K562 (cell line): Measurements from ENCODE around the gene PRR36. TPM values are rescaled to one million over a fixed set of nuclear protein-coding genes. Genes with fewer than 3 reads are reported as not detected.

Source experiments
- ATAC-seq: fragments of 200-7000 bp; cut with Tn5 transposase; 3 replicates; pipeline ENCODE4 v1.9.1; 2020; ENCODE audit warnings: moderate library complexity
- BruUV-seq: library from RNA; stranded (reverse); fragments of 400-500 nt; replicated peaks from 2 replicates; lab custom pipeline; 2021; lab: Mats Ljungman, UMichigan
- CTCF ChIA-PET: fragments of 300-600 bp; formaldehyde crosslinking; extraction: SDS; loops from one replicate; lab custom pipeline; 2021; ENCODE audit warnings: low intra/inter-chr PET ratio; lab: Yijun Ruan, JAX
- POLR2A ChIA-PET: fragments of 300-600, 350-650 bp; sonication (Branson Sonifier 250); formaldehyde crosslinking; extraction: SDS; loops from one replicate; lab custom pipeline; 2021; ENCODE audit warnings: antibody characterized with exemption, inconsistent platforms; lab: Yijun Ruan, JAX
- DNase-seq, 4 experiments: peaks; one replicate each; pipeline versions ENCODE4 v3.0.0 to v3.0.0-alpha.2; 2011 to 2018; ENCODE audit warnings: low spot score in 3 of 4, mixed read lengths in 3 of 4; ENCODE audit errors: extremely low read depth in 1 of 4
- FAIRE-seq: peaks from 2 replicates; lab custom pipeline; 2011; peaks lifted over from hg19 to GRCh38; lab: Jason Lieb, UNC
- H2AFZ ChIP-seq: 2 replicates; pipeline ENCODE4 v1.6.0; 2011; ENCODE audit warnings: low read depth, low read length, control low read depth, inconsistent platforms
- H3K27ac ChIP-seq: fragments of 200-600 bp; 3 replicates; pipeline ENCODE4 v1.8.0; 2011; ENCODE audit warnings: low read depth, mild to moderate bottlenecking, control low read depth, inconsistent platforms, low read length, moderate library complexity, mixed read lengths; ENCODE audit errors: extremely low read depth
- H3K27me3 ChIP-seq, 2 experiments: fragments of 300-600 bp in 1 of 2; 2 replicates in 1 of 2; 3 replicates in 1 of 2; pipeline versions ENCODE4 v1.6.0 to v1.8.0; 2011; ENCODE audit warnings: inconsistent platforms in 2 of 2, low read length in 2 of 2, mild to moderate bottlenecking in 1 of 2, mixed read lengths in 1 of 2, moderate library complexity in 1 of 2; ENCODE audit not compliant: control insufficient read depth in 2 of 2, insufficient read depth in 2 of 2
- H3K36me3 ChIP-seq: fragments of 300-600 bp; 3 replicates; pipeline ENCODE4 v1.8.0; 2011; ENCODE audit warnings: mild to moderate bottlenecking, low read length, inconsistent platforms; ENCODE audit not compliant: control insufficient read depth, insufficient read depth
- H3K4me1 ChIP-seq, 2 experiments: fragments of 200-600 bp in 1 of 2; replicated peaks in 1 of 2; 2 replicates in 1 of 2; 3 replicates in 1 of 2; pipeline versions ENCODE4 v1.5.1 to v1.8.0; 2011; ENCODE audit warnings: inconsistent platforms in 2 of 2, low read length in 2 of 2, mild to moderate bottlenecking in 1 of 2, mixed read lengths in 1 of 2, moderate library complexity in 1 of 2; ENCODE audit not compliant: control insufficient read depth in 2 of 2, insufficient read depth in 2 of 2
- H3K4me2 ChIP-seq: 2 replicates; pipeline ENCODE4 v1.6.1; 2011; ENCODE audit warnings: low read length, control low read depth, inconsistent platforms, mixed read lengths; ENCODE audit not compliant: insufficient read depth
- H3K4me3 ChIP-seq: fragments of 200-600 bp; sonication (generic), shearing (Covaris generic); 2 replicates; pipeline ENCODE4 v1.5.1; 2016; ENCODE audit warnings: control low read depth, inconsistent platforms
- H3K79me2 ChIP-seq: fragments of 200-600 bp; 3 replicates; pipeline ENCODE4 v1.8.0; 2011; ENCODE audit warnings: low read length, inconsistent platforms; ENCODE audit not compliant: control insufficient read depth, insufficient read depth
- H3K9ac ChIP-seq, 2 experiments: 2 replicates each; pipeline versions ENCODE4 v1.6.0 to v1.6.1; 2011; ENCODE audit warnings: low read depth in 2 of 2, low read length in 2 of 2, control low read depth in 1 of 2, inconsistent platforms in 1 of 2, mild to moderate bottlenecking in 1 of 2, mixed read lengths in 1 of 2; ENCODE audit not compliant: insufficient read depth in 1 of 2
- H3K9me1 ChIP-seq: one replicate; pipeline ENCODE4 v1.6.0; 2011; ENCODE audit warnings: inconsistent platforms, mild to moderate bottlenecking, low read length, moderate library complexity; ENCODE audit not compliant: control insufficient read depth, insufficient read depth
- H3K9me3 ChIP-seq: replicated peaks from 2 replicates; pipeline ENCODE4 v1.5.1; 2011; ENCODE audit warnings: low read depth, low read length, inconsistent platforms; ENCODE audit not compliant: control insufficient read depth, insufficient read depth
- H4K20me1 ChIP-seq: replicated peaks from 2 replicates; pipeline ENCODE4 v1.6.1; 2011; ENCODE audit warnings: low read length, inconsistent platforms, mixed read lengths; ENCODE audit not compliant: control insufficient read depth, insufficient read depth
- BRD4 ChIP-seq: fragments of 200-600 bp; sonication (generic); IDR thresholded peaks from 2 replicates; pipeline ENCODE4 v1.6.1; 2017; ENCODE audit warnings: inconsistent platforms
- CC2D1A ChIP-seq: fragments of 450-650 bp; IDR thresholded peaks from 2 replicates; pipeline ENCODE4 v1.6.1; 2017; ENCODE audit warnings: mild to moderate bottlenecking
- CEBPB ChIP-seq: fragments of 450-650 bp; IDR thresholded peaks from 2 replicates; pipeline ENCODE4 v1.6.1; 2016; ENCODE audit warnings: missing genetic modification characterization, missing compliant biosample characterization
- GABPA ChIP-seq: fragments of 200-800 bp; sonication (Bioruptor generic); conservative IDR thresholded peaks from 2 replicates; pipeline ENCODE4 v1.6.1; 2016; ENCODE audit warnings: low read depth, missing genetic modification characterization, missing compliant biosample characterization
- NCOA6 ChIP-seq: fragments of 450-650 bp; IDR thresholded peaks from 2 replicates; pipeline ENCODE4 v1.6.1; 2017; ENCODE audit warnings: mild to moderate bottlenecking
- PHB ChIP-seq: fragments of 250-450 bp; sonication (Bioruptor Pico); IDR thresholded peaks from 2 replicates; pipeline ENCODE4 v1.5.0; 2021
- PPARD ChIP-seq: fragments of 250-450 bp; sonication (Bioruptor Pico); IDR thresholded peaks from 2 replicates; pipeline ENCODE4 v1.8.0; 2022; ENCODE audit warnings: inconsistent platforms, mild to moderate bottlenecking, moderate library complexity
- RBM15 ChIP-seq: fragments of 200-400 bp; formaldehyde crosslinking; IDR thresholded peaks from 2 replicates; pipeline ENCODE4 v1.6.1; 2018; ENCODE audit warnings: mild to moderate bottlenecking, low read length, moderate library complexity; ENCODE audit not compliant: insufficient read depth
- ZC3H4 ChIP-seq: sonication (generic); formaldehyde crosslinking; IDR thresholded peaks from 2 replicates; pipeline ENCODE4 v1.9.0; 2021; ENCODE audit warnings: missing genetic modification reagents, borderline replicate concordance
- ZNF165 ChIP-seq: fragments of 250-450 bp; sonication (Bioruptor Pico); IDR thresholded peaks from 2 replicates; pipeline ENCODE4 v1.4.0; 2020; ENCODE audit warnings: borderline replicate concordance
- ZNF232 ChIP-seq: sonication (generic); formaldehyde crosslinking; IDR thresholded peaks from 2 replicates; pipeline ENCODE4 v1.8.0; 2022; ENCODE audit warnings: mild to moderate bottlenecking, missing genetic modification reagents
- ZNF586 ChIP-seq: fragments of 450-650 bp; formaldehyde crosslinking; conservative IDR thresholded peaks from 2 replicates; pipeline ENCODE4 v1.4.0; 2020; ENCODE audit warnings: mild to moderate bottlenecking, moderate library complexity
- ZNF644 ChIP-seq: fragments of 200-800 bp; sonication (Bioruptor generic); IDR thresholded peaks from 2 replicates; pipeline ENCODE4 v1.6.1; 2016; ENCODE audit warnings: low read depth, missing genetic modification characterization, missing compliant biosample characterization
- WGBS: fragments of 100-300 bp; shearing (Covaris generic); methylation state at CpG from one replicate; pipeline ENCODE4 v1.1.6; 2016; ENCODE audit warnings: low coverage, mixed read lengths; ENCODE audit not compliant: insufficient coverage; ENCODE audit errors: missing lambda C conversion rate; 5-methylcytosine and 5-hydroxymethylcytosine counted together
- in situ Hi-C: fragments of 300-500 bp; cut with MboI; formaldehyde crosslinking; loops from 4 replicates; pipeline ENCODE4 v1.15.0; 2018; ENCODE audit warnings: inconsistent platforms, mixed read lengths
- intact Hi-C: fragments of 100-400 bp; cut with micrococcal nuclease; formaldehyde crosslinking; loops from 2 replicates; pipeline ENCODE4 v1.14.2; 2022
- polyA plus RNA-seq, 8 experiments: library from polyadenylated mRNA; depleted of rRNA in 4 of 8; stranded (reverse) in 5 of 8; unstranded in 3 of 8; fragments of >200 nt; fragmentation: Nextera tagmentation in 2 of 8; fragmentation: Illumina TruSeq in 1 of 8; extraction: Ambion mirVana in 2 of 8; extraction: Trizol in 1 of 8; gene quantifications; 2 replicates each; pipeline versions ENCODE4 v1.2.1 to v1.2.3, GENCODE V29; 2011 to 2014; ENCODE audit warnings: inconsistent platforms in 1 of 8, missing spikeins in 1 of 8
- total RNA-seq, 7 experiments: library from RNA; depleted of rRNA in 6 of 7; stranded (reverse); fragments of >200 nt in 6 of 7; fragmentation: Illumina TruSeq in 2 of 7; extraction: Trizol in 2 of 7; gene quantifications; 2 replicates each; pipeline versions ENCODE4 v1.2.1 to v1.2.3, GENCODE V29; 2011 to 2021; ENCODE audit warnings: low replicate concordance in 1 of 7
- TF ChIP-seq, protein P1 (sequence below): sonication (generic); formaldehyde crosslinking; IDR thresholded peaks from 2 replicates; pipeline ENCODE4 v1.5.0; 2020; ENCODE audit warnings: missing genetic modification reagents
- TF ChIP-seq, protein P2 (sequence below): sonication (generic); formaldehyde crosslinking; IDR thresholded peaks from 2 replicates; pipeline ENCODE4 v1.8.0; 2022; ENCODE audit warnings: mild to moderate bottlenecking, missing genetic modification reagents

The PRR36 gene
- total and polyA plus RNA-seq, 9 of the 15 experiments (the other 6 are each of a cell fraction or from before 2014, with no cell fraction given): 0.05 to 0.42 (median 0.06) TPM; not detected in 6

DNA sequence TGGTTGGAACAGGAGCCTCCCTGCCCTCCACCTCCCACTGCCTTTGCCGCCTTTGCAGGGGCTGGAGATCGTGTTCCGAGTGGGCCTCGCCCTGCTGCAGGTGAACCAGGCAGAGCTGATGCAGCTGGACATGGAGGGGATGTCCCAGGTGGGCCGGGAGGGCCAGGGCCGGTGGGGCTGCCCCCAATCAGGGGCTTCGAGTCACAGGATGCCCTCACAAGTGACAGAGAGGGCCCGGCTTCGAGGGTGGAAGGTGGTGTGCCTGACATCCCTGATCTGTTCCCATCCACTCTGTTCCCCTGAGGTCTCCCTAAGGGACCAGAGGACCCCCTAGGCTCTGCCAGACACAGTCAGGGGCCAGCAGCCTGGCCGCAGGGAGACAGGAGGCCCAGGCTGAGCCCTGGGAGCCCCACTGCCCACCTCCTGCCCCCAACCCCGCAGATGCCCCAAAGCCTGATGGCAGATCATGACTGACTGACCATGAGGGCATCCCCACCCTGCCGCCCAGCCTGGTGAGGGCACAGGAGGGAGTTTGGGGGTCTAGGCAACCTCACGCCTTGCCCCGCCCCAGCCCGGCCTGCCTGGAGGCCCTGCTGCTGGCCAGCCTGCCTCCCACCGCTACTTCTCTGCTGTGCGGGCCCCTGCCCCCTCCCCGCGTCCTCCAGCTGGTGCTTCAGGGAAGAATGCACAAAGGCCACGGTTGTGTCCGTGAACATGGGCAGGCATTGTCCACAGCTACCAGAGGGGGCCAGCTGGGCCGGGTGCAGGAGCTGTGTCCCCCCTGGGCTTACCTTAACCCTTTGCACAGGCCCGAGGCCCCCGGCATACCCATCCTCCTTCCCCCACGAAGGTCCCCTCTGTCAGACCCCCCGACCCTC is 22.3 kb downstream of the PRR36 start:
- H3K4me2 ChIP-seq: no peak overlapping the region
- no peak for FAIRE-seq
- intact Hi-C loops (loop anchor here (2.0 kb wide), 1 partner anchor 51 kb away; the partner anchor contains the start of gene MAP2K7), in situ Hi-C loops (loop anchor here (5.0 kb wide), 1 partner anchor 70 kb away; the partner anchor contains the start of gene SNAPC2)
- ChIA-PET POLR2A (interaction anchor here (0.6 to 1.0 kb wide), 2 partner anchors 20 to 380 kb away, joined by 4 to 5 read pairs; no protein-coding TSS in a partner anchor), CTCF (interaction anchor here (1.0 to 1.2 kb wide), 3 partner anchors 17 to 73 kb away, joined by 3 to 5 read pairs (median 3); no protein-coding TSS in a partner anchor)
- no peak overlapping the region for H2AFZ ChIP-seq
- H3K9ac ChIP-seq: 0 out of 4 replicates have a peak overlapping the region, but pooled peaks of 1 of the 2 experiments have one; percentile 21
- peaks cover 8 to 68% of the 10 kb centered on the region in 2 experiments; a peak in 4 of 5 replicates for H3K4me1 ChIP-seq
- H3K4me3 ChIP-seq: no peak overlapping the region
- peaks cover 20 to 45% of the 10 kb centered on the region in 2 experiments; a peak in 4 of 5 replicates for H3K27me3 ChIP-seq
- H3K36me3 ChIP-seq: no peaks in the 10 kb centered on the region
- no peak for DNase-seq
- H4K20me1 ChIP-seq: peaks cover 18% of the 10 kb centered on the region; the same call in 1 of the 2 replicates
- no peaks in the 10 kb centered on the region for H3K9me1 ChIP-seq
- no peaks in the 10 kb centered on the region for H3K79me2 ChIP-seq
- no peak overlapping the region for H3K27ac ChIP-seq
- no peak for ATAC-seq
- WGBS: 21% methylated on average over 26 of the region's 26 CpGs
- TF ChIP-seq ZNF644 (tag): no peak
- TF ChIP-seq, protein P1, sequence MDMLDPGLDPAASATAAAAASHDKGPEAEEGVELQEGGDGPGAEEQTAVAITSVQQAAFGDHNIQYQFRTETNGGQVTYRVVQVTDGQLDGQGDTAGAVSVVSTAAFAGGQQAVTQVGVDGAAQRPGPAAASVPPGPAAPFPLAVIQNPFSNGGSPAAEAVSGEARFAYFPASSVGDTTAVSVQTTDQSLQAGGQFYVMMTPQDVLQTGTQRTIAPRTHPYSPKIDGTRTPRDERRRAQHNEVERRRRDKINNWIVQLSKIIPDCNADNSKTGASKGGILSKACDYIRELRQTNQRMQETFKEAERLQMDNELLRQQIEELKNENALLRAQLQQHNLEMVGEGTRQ (CRISPR knock-in tag): no peak
- TF ChIP-seq BRD4: no peak
- TF ChIP-seq ZC3H4: no peak
- TF ChIP-seq, protein P2, sequence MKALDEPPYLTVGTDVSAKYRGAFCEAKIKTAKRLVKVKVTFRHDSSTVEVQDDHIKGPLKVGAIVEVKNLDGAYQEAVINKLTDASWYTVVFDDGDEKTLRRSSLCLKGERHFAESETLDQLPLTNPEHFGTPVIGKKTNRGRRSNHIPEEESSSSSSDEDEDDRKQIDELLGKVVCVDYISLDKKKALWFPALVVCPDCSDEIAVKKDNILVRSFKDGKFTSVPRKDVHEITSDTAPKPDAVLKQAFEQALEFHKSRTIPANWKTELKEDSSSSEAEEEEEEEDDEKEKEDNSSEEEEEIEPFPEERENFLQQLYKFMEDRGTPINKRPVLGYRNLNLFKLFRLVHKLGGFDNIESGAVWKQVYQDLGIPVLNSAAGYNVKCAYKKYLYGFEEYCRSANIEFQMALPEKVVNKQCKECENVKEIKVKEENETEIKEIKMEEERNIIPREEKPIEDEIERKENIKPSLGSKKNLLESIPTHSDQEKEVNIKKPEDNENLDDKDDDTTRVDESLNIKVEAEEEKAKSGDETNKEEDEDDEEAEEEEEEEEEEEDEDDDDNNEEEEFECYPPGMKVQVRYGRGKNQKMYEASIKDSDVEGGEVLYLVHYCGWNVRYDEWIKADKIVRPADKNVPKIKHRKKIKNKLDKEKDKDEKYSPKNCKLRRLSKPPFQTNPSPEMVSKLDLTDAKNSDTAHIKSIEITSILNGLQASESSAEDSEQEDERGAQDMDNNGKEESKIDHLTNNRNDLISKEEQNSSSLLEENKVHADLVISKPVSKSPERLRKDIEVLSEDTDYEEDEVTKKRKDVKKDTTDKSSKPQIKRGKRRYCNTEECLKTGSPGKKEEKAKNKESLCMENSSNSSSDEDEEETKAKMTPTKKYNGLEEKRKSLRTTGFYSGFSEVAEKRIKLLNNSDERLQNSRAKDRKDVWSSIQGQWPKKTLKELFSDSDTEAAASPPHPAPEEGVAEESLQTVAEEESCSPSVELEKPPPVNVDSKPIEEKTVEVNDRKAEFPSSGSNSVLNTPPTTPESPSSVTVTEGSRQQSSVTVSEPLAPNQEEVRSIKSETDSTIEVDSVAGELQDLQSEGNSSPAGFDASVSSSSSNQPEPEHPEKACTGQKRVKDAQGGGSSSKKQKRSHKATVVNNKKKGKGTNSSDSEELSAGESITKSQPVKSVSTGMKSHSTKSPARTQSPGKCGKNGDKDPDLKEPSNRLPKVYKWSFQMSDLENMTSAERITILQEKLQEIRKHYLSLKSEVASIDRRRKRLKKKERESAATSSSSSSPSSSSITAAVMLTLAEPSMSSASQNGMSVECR (CRISPR knock-in tag): no peak
- no peak for TF ChIP-seq ZNF165 (CRISPR knock-in tag)
- TF ChIP-seq CC2D1A: no peak
- TF ChIP-seq RBM15: no peak
- no peak for TF ChIP-seq PPARD (CRISPR knock-in tag)
- TF ChIP-seq ZNF232 (CRISPR knock-in tag): no peak
- TF ChIP-seq ZNF586 (CRISPR knock-in tag): no peak
- no peak for TF ChIP-seq CEBPB (tag)
- TF ChIP-seq GABPA (tag): no peak
- TF ChIP-seq PHB (CRISPR knock-in tag): no peak
- no peak for TF ChIP-seq NCOA6
- no peaks in the 10 kb centered on the region for H3K9me3 ChIP-seq
- no TSS peak for BruUV-seq
